ENCODE measurements around the gene RAB12.
"Not testable (repeated sequence)": the region's sequence is repeated elsewhere in the genome, so short reads cannot be mapped to it uniquely, and the experiment has no call there.

Gene RAB12

GRCh38 chr18:8647359-8647758, 38.1 kb downstream of the RAB12 start:
- not testable (repeated sequence) for DNase-seq (ENCODE audit: low read depth in 2 of 2)

- not testable (repeated sequence) for DNase-seq (ENCODE audit: low read depth in 2 of 2)
Measured at GRCh38 chr18:8651478-8652261, 42.4 kb downstream of the RAB12 start.

GRCh38 chr18:8654503-8655451, 45.5 kb downstream of the RAB12 start:
- no peak for DNase-seq (ENCODE audit: low read depth in 2 of 2)

GRCh38 chr18:8656232-8656631, 47.0 kb downstream of the RAB12 start:
- no peak for DNase-seq (ENCODE audit: low read depth in 2 of 2)

- no peak for DNase-seq (ENCODE audit: low read depth in 2 of 2)
Measured at GRCh38 chr18:8657050-8657820, 48.0 kb downstream of the RAB12 start.

GRCh38 chr18:8657873-8658470, 48.7 kb downstream of the RAB12 start:
- DNase-seq (ENCODE audit: low read depth in 2 of 2): no peak

- DNase-seq (ENCODE audit: low read depth in 2 of 2): no peak
Measured at GRCh38 chr18:8658858-8659485, 49.7 kb downstream of the RAB12 start.

- DNase-seq (ENCODE audit: low read depth in 2 of 2): no peak
Measured at GRCh38 chr18:8659609-8660242, 50.5 kb downstream of the RAB12 start.

- no peak for DNase-seq (ENCODE audit: low read depth in 2 of 2)
Measured at GRCh38 chr18:8660316-8660715, 51.1 kb downstream of the RAB12 start.

- DNase-seq (ENCODE audit: low read depth in 2 of 2): no peak
Measured at GRCh38 chr18:8661754-8662559, 52.7 kb downstream of the RAB12 start.

- DNase-seq (ENCODE audit: low read depth in 2 of 2): no peak
Measured at GRCh38 chr18:8662560-8663255, 53.5 kb downstream of the RAB12 start.

- DNase-seq (ENCODE audit: low read depth in 2 of 2): no peak
Measured at GRCh38 chr18:8667846-8668245, 58.6 kb downstream of the RAB12 start.

GRCh38 chr18:8668381-8668780, 59.1 kb downstream of the RAB12 start:
- DNase-seq (ENCODE audit: low read depth in 2 of 2): no peak

- DNase-seq (ENCODE audit: low read depth in 2 of 2): no peak
Measured at GRCh38 chr18:8669571-8669970, 60.3 kb downstream of the RAB12 start.

- no peak for DNase-seq (ENCODE audit: low read depth in 2 of 2)
Measured at GRCh38 chr18:8673256-8674209, 64.3 kb downstream of the RAB12 start.

GRCh38 chr18:8675057-8675456, 65.8 kb downstream of the RAB12 start:
- no peak for DNase-seq (ENCODE audit: low read depth in 2 of 2)

- no peak for DNase-seq (ENCODE audit: low read depth in 2 of 2)
Measured at GRCh38 chr18:8681196-8681595, 72.0 kb downstream of the RAB12 start.

GRCh38 chr18:8684577-8684976, 75.3 kb downstream of the RAB12 start:
- no peak for DNase-seq (ENCODE audit: low read depth in 2 of 2)
